ENCODE results near the gene TBX6. TPM values are rescaled to one million over a fixed set of nuclear protein-coding genes. Genes with fewer than 3 reads are reported as not detected.

The TBX6 gene
- polyA plus RNA-seq, 1 donor from 2014 or later: not detected

GRCh38 chr16:30070490-30070889 lies 21.2 kb downstream of the TBX6 start:
- TF ChIP-seq TAF1 (IDR thresholded peaks at IDR 0.05; ENCODE audit: low read depth) (no peak), CTCF (IDR thresholded peaks at IDR 0.05; ENCODE audit: poor library complexity, severe bottlenecking) (no peak), POLR2AphosphoS5 (IDR thresholded peaks at IDR 0.05) (no peak), SMC3 (conservative IDR thresholded peaks at IDR 0.05; ENCODE audit: poor library complexity) (no peak), EZH2 (IDR thresholded peaks at IDR 0.05; ENCODE audit: borderline replicate concordance, insufficient read depth, low read length, poor library complexity, severe bottlenecking) (no peak), REST (IDR thresholded peaks at IDR 0.05; ENCODE audit: borderline replicate concordance) (no peak), RAD21 (conservative IDR thresholded peaks at IDR 0.05) (no peak), MXI1 (conservative IDR thresholded peaks at IDR 0.05; ENCODE audit: poor library complexity, severe bottlenecking) (no peak), EP300 (conservative IDR thresholded peaks at IDR 0.05; ENCODE audit: poor library complexity, severe bottlenecking) (no peak)
- Histone ChIP-seq H3K27me3 (ENCODE audit: insufficient read depth, low read depth, low read length) (no peaks in the 10 kb centered on the region), H3K4me3 (ENCODE audit: low read length) (no peak overlapping the region), H3K36me3 (ENCODE audit: insufficient read depth, low read length) (no peaks in the 10 kb centered on the region), H3K9me3 (ENCODE audit: low read length) (no peaks in the 10 kb centered on the region), H3K9ac (ENCODE audit: low read length) (no peak overlapping the region), H4K20me1 (ENCODE audit: insufficient read depth) (no peaks in the 10 kb centered on the region), H3K4me2 (ENCODE audit: low read length) (no peak overlapping the region), H3K79me2 (replicated peaks; ENCODE audit: insufficient read depth, low read length) (peaks cover 11% of the 10 kb centered on the region), H3F3A (ENCODE audit: insufficient read depth, low read length, poor library complexity, severe bottlenecking) (no peaks in the 10 kb centered on the region), H2AFZ (ENCODE audit: low read depth, low read length) (no peak overlapping the region), H3K27ac (ENCODE audit: low read length) (no peak overlapping the region), H3K9me2 (ENCODE audit: insufficient read depth, low read length) (no peaks in the 10 kb centered on the region)

- H3K36me3 ChIP-seq (ENCODE audit: insufficient read depth, low read length): no peaks in the 10 kb centered on the region
- TF ChIP-seq CTCF (IDR thresholded peaks at IDR 0.05; ENCODE audit: poor library complexity, severe bottlenecking) (no peak), POLR2AphosphoS5 (IDR thresholded peaks at IDR 0.05) (no peak), RAD21 (conservative IDR thresholded peaks at IDR 0.05) (no peak), TAF1 (IDR thresholded peaks at IDR 0.05; ENCODE audit: low read depth) (no peak), REST (IDR thresholded peaks at IDR 0.05; ENCODE audit: borderline replicate concordance) (no peak), EP300 (conservative IDR thresholded peaks at IDR 0.05; ENCODE audit: poor library complexity, severe bottlenecking) (no peak), SMC3 (conservative IDR thresholded peaks at IDR 0.05; ENCODE audit: poor library complexity) (no peak)
- H3K27me3 ChIP-seq (ENCODE audit: insufficient read depth, low read depth, low read length): no peaks in the 10 kb centered on the region
- H3K4me3 ChIP-seq (ENCODE audit: low read length): no peak overlapping the region
- H3F3A ChIP-seq (ENCODE audit: insufficient read depth, low read length, poor library complexity, severe bottlenecking): no peaks in the 10 kb centered on the region
- H3K9ac ChIP-seq (ENCODE audit: low read length): no peak overlapping the region
- H4K20me1 ChIP-seq (ENCODE audit: insufficient read depth): no peaks in the 10 kb centered on the region
- no peak overlapping the region for H3K4me2 ChIP-seq (ENCODE audit: low read length)
- H3K27ac ChIP-seq (ENCODE audit: low read length): no peak overlapping the region
- peaks cover 11% of the 10 kb centered on the region for H3K79me2 ChIP-seq (replicated peaks; ENCODE audit: insufficient read depth, low read length)
- H2AFZ ChIP-seq (ENCODE audit: low read depth, low read length): no peak overlapping the region
- no peaks in the 10 kb centered on the region for H3K9me3 ChIP-seq (ENCODE audit: low read length)
- H3K9me2 ChIP-seq (ENCODE audit: insufficient read depth, low read length): no peaks in the 10 kb centered on the region
These were observed 21.9 kb downstream of the TBX6 start for GRCh38 chr16:30069611-30070462.

All from neural cell (in vitro differentiated cells).